ENCODE measurements around the gene BTBD17. TPM values are rescaled to one million over a fixed set of nuclear protein-coding genes. Genes with fewer than 3 reads are reported as not detected.

BTBD17 gene
- total RNA-seq, 2 donors from 2014 or later: 0.18 TPM; not detected in 1

DNA sequence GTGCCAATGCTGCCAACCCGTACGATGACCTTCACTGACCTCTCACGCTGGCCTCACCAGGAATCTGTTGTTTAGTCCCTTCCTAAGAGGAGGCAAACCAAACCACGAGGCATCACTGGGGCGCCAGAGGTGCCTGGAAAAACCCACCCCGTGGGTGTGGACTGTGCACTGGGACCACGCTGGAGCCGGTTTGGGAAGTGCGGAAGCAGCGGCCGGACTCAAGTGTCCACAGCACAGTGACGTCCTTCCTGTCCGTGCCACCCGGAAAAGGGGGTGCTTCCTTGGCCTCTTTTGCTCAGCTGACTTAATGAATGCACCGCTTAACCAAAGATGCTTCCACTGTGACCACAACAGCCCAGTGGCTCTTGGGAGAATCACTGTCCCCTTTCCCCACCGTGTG is 44.6 kb downstream of the BTBD17 start:
- no peaks in the 10 kb centered on the region for H3K4me1 Mint-ChIP-seq
- H3K9me3 ChIP-seq (ENCODE audit: control insufficient read depth, low read length): peaks cover 4% of the 10 kb centered on the region
- H3K27me3 Mint-ChIP-seq (ENCODE audit: insufficient read depth): peaks cover 18% of the 10 kb centered on the region
- H3K27ac ChIP-seq (ENCODE audit: low read depth, low read length): no peak overlapping the region
- H3K27ac Mint-ChIP-seq: no peak overlapping the region
- DNase-seq: no peak
- no peak overlapping the region for H3K4me3 ChIP-seq (ENCODE audit: low read length)
- H3K9me3 Mint-ChIP-seq: peaks cover 9% of the 10 kb centered on the region
- H3K36me3 Mint-ChIP-seq (ENCODE audit: low read depth): no peaks in the 10 kb centered on the region
- H3K36me3 ChIP-seq (ENCODE audit: control insufficient read depth, insufficient read depth, low read length): no peaks in the 10 kb centered on the region
- no peaks in the 10 kb centered on the region for H3K27me3 ChIP-seq (ENCODE audit: control insufficient read depth, insufficient read depth, low read length, poor library complexity, severe bottlenecking)
- 87 to 90% methylated on average over 14 to 16 of the region's 16 CpGs for WGBS, 2 experiments (ENCODE audit: insufficient coverage in 1 of 2, insufficient read length in 1 of 2)
- H3K9ac ChIP-seq (ENCODE audit: extremely low read depth, low read length, poor library complexity, severe bottlenecking): no peak overlapping the region
- TF ChIP-seq, protein P1, sequence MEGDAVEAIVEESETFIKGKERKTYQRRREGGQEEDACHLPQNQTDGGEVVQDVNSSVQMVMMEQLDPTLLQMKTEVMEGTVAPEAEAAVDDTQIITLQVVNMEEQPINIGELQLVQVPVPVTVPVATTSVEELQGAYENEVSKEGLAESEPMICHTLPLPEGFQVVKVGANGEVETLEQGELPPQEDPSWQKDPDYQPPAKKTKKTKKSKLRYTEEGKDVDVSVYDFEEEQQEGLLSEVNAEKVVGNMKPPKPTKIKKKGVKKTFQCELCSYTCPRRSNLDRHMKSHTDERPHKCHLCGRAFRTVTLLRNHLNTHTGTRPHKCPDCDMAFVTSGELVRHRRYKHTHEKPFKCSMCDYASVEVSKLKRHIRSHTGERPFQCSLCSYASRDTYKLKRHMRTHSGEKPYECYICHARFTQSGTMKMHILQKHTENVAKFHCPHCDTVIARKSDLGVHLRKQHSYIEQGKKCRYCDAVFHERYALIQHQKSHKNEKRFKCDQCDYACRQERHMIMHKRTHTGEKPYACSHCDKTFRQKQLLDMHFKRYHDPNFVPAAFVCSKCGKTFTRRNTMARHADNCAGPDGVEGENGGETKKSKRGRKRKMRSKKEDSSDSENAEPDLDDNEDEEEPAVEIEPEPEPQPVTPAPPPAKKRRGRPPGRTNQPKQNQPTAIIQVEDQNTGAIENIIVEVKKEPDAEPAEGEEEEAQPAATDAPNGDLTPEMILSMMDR (conservative IDR thresholded peaks at IDR 0.05): no peak
- no peak overlapping the region for H3K4me3 Mint-ChIP-seq
- H3K4me1 ChIP-seq (ENCODE audit: control insufficient read depth, insufficient read depth, low read length): no peaks in the 10 kb centered on the region

- Mint-ChIP-seq H3K27me3 (ENCODE audit: insufficient read depth) (peaks cover 17% of the 10 kb centered on the region), H3K27ac (peak overlapping the region; percentile 30), H3K4me1 (no peaks in the 10 kb centered on the region), H3K36me3 (ENCODE audit: low read depth) (no peaks in the 10 kb centered on the region), H3K9me3 (peaks cover 14% of the 10 kb centered on the region), H3K4me3 (no peak overlapping the region)
- Histone ChIP-seq H3K27me3 (ENCODE audit: control insufficient read depth, insufficient read depth, low read length, poor library complexity, severe bottlenecking) (no peaks in the 10 kb centered on the region), H3K4me1 (ENCODE audit: control insufficient read depth, insufficient read depth, low read length) (no peaks in the 10 kb centered on the region), H3K4me3 (ENCODE audit: low read length) (no peak overlapping the region), H3K27ac (ENCODE audit: low read depth, low read length) (no peak overlapping the region), H3K36me3 (ENCODE audit: control insufficient read depth, insufficient read depth, low read length) (no peaks in the 10 kb centered on the region), H3K9ac (ENCODE audit: extremely low read depth, low read length, poor library complexity, severe bottlenecking) (no peak overlapping the region), H3K9me3 (ENCODE audit: control insufficient read depth, low read length) (peaks cover 4% of the 10 kb centered on the region)
- TF ChIP-seq, protein P1 (conservative IDR thresholded peaks at IDR 0.05): no peak
- no peak for DNase-seq
- WGBS, 2 experiments (ENCODE audit: insufficient coverage in 1 of 2, insufficient read length in 1 of 2): 76 to 78% methylated on average over 7 to 10 of the region's 10 CpGs
Measured at GRCh38 chr17:74316220-74316619, 45.4 kb downstream of the BTBD17 start.

- Mint-ChIP-seq H3K9me3 (peaks cover 16% of the 10 kb centered on the region), H3K4me1 (peaks cover under 1% of the 10 kb centered on the region), H3K36me3 (ENCODE audit: low read depth) (no peaks in the 10 kb centered on the region), H3K27me3 (ENCODE audit: insufficient read depth) (peaks cover 15% of the 10 kb centered on the region), H3K4me3 (no peak overlapping the region), H3K27ac (no peak overlapping the region)
- Histone ChIP-seq H3K4me3 (ENCODE audit: low read length) (no peak overlapping the region), H3K36me3 (ENCODE audit: control insufficient read depth, insufficient read depth, low read length) (no peaks in the 10 kb centered on the region), H3K9ac (ENCODE audit: extremely low read depth, low read length, poor library complexity, severe bottlenecking) (no peak overlapping the region), H3K27me3 (ENCODE audit: control insufficient read depth, insufficient read depth, low read length, poor library complexity, severe bottlenecking) (no peaks in the 10 kb centered on the region), H3K27ac (ENCODE audit: low read depth, low read length) (no peak overlapping the region), H3K4me1 (ENCODE audit: control insufficient read depth, insufficient read depth, low read length) (no peaks in the 10 kb centered on the region), H3K9me3 (ENCODE audit: control insufficient read depth, low read length) (peaks cover 4% of the 10 kb centered on the region)
- TF ChIP-seq, protein P1 (conservative IDR thresholded peaks at IDR 0.05): no peak
- DNase-seq: no peak
- WGBS, 2 experiments (ENCODE audit: insufficient coverage in 1 of 2, insufficient read length in 1 of 2): 92 to 94% methylated on average over 8 to 15 of the region's 15 CpGs
Measured at GRCh38 chr17:74314877-74315276, 46.8 kb downstream of the BTBD17 start.

All from endodermal cell (in vitro differentiated cells).